Neural cell (in vitro differentiated cells): ENCODE data around the gene ANKRD63. TPM values are rescaled to one million over a fixed set of nuclear protein-coding genes. Genes with fewer than 3 reads are reported as not detected.

ENCODE experiments used
- H2AFZ ChIP-seq: fragments of 200-600, 300-800 bp; sonication (generic), shearing (Covaris generic); 2 replicates; pipeline ENCODE4 v1.6.0; 2014; ENCODE audit warnings: low read depth, mild to moderate bottlenecking, antibody characterized with exemption, low read length, moderate library complexity
- H3F3A ChIP-seq: fragments of 200-600 bp; shearing (Covaris generic); 2 replicates; pipeline ENCODE4 v1.6.1; 2016; ENCODE audit warnings: mild to moderate bottlenecking, moderate library complexity, mixed read lengths, antibody characterized with exemption, low read length; ENCODE audit not compliant: insufficient read depth, poor library complexity, severe bottlenecking
- H3K27ac ChIP-seq: fragments of 200-600, 300-800 bp; sonication (generic), shearing (Covaris generic); 2 replicates; pipeline ENCODE4 v1.5.1; 2014; ENCODE audit warnings: mild to moderate bottlenecking, low read length, moderate library complexity
- H3K27me3 ChIP-seq: fragments of 300-800, 200-600 bp; sonication (generic), shearing (Covaris generic); 2 replicates; pipeline ENCODE4 v1.6.0; 2014; ENCODE audit warnings: mild to moderate bottlenecking, low read depth, low read length, moderate library complexity; ENCODE audit not compliant: insufficient read depth
- H3K36me3 ChIP-seq: fragments of 300-800, 200-600 bp; sonication (generic), shearing (Covaris generic); 2 replicates; pipeline ENCODE4 v1.5.1; 2014; ENCODE audit warnings: mild to moderate bottlenecking, antibody characterized with exemption, low read length, moderate library complexity; ENCODE audit not compliant: insufficient read depth
- H3K4me2 ChIP-seq: fragments of 300-800, 200-600 bp; sonication (generic), shearing (Covaris generic); 2 replicates; pipeline ENCODE4 v1.6.0; 2014; ENCODE audit warnings: mild to moderate bottlenecking, low read length
- H3K4me3 ChIP-seq: fragments of 300-800, 200-600 bp; sonication (generic), shearing (Covaris generic); 2 replicates; pipeline ENCODE4 v1.5.1; 2014; ENCODE audit warnings: mild to moderate bottlenecking, low read length, moderate library complexity
- H3K79me2 ChIP-seq: fragments of 200-600 bp; shearing (Covaris generic); replicated peaks from 2 replicates; pipeline ENCODE4 v1.6.0; 2014; ENCODE audit warnings: mild to moderate bottlenecking, low read length, moderate library complexity; ENCODE audit not compliant: insufficient read depth
- H3K9ac ChIP-seq: fragments of 300-800, 200-600 bp; sonication (generic), shearing (Covaris generic); 2 replicates; pipeline ENCODE4 v1.6.1; 2016; ENCODE audit warnings: mild to moderate bottlenecking, low read length, mixed read lengths
- H3K9me2 ChIP-seq: fragments of 200-600 bp; shearing (Covaris generic); 2 replicates; pipeline ENCODE4 v1.6.1; 2016; ENCODE audit warnings: mild to moderate bottlenecking, low read length, mixed read lengths; ENCODE audit not compliant: insufficient read depth
- H3K9me3 ChIP-seq: fragments of 200-600, 300-800 bp; sonication (generic), shearing (Covaris generic); 2 replicates; pipeline ENCODE4 v1.6.1; 2016; ENCODE audit warnings: mild to moderate bottlenecking, mixed run types, low read length, moderate library complexity, mixed read lengths
- H4K20me1 ChIP-seq: fragments of 200-600 bp; shearing (Covaris generic); 2 replicates; pipeline ENCODE4 v1.6.1; 2016; ENCODE audit warnings: mild to moderate bottlenecking, mixed run types; ENCODE audit not compliant: insufficient read depth
- EP300 ChIP-seq: fragments of 450-650 bp; conservative IDR thresholded peaks from 2 replicates; pipeline ENCODE4 v1.6.1; 2014; ENCODE audit warnings: antibody characterized with exemption, mild to moderate bottlenecking, moderate library complexity; ENCODE audit not compliant: poor library complexity, severe bottlenecking
- EZH2 ChIP-seq: fragments of 200-600, 300-800 bp; shearing (Covaris generic), sonication (generic); IDR thresholded peaks from 2 replicates; pipeline ENCODE4 v1.6.1; 2014; ENCODE audit warnings: antibody characterized with exemption, low read length, borderline replicate concordance, mild to moderate bottlenecking; ENCODE audit not compliant: insufficient read depth, poor library complexity, severe bottlenecking
- MXI1 ChIP-seq: fragments of 450-650 bp; conservative IDR thresholded peaks from 2 replicates; pipeline ENCODE4 v1.6.1; 2014; ENCODE audit warnings: antibody characterized with exemption, mild to moderate bottlenecking; ENCODE audit not compliant: poor library complexity, severe bottlenecking
- POLR2AphosphoS5 ChIP-seq: IDR thresholded peaks from 2 replicates; pipeline ENCODE4 v1.6.1; 2012
- RAD21 ChIP-seq: fragments of 450-650 bp; conservative IDR thresholded peaks from 2 replicates; pipeline ENCODE4 v1.6.1; 2014; ENCODE audit warnings: antibody characterized with exemption, mild to moderate bottlenecking, moderate library complexity
- SMC3 ChIP-seq: fragments of 450-650 bp; conservative IDR thresholded peaks from 2 replicates; pipeline ENCODE4 v1.6.1; 2014; ENCODE audit warnings: antibody characterized with exemption, mild to moderate bottlenecking, moderate library complexity; ENCODE audit not compliant: poor library complexity
- TAF1 ChIP-seq: IDR thresholded peaks from 2 replicates; pipeline ENCODE4 v1.6.1; 2012; ENCODE audit warnings: low read depth
- polyA plus RNA-seq: library from polyadenylated mRNA; depleted of rRNA; stranded (reverse); fragments of >200 nt; gene quantifications from 2 replicates; pipeline ENCODE4 v1.2.3, GENCODE V29; 2014
- TF ChIP-seq, protein P1 (sequence below): IDR thresholded peaks from 2 replicates; pipeline ENCODE4 v1.6.1; 2012; ENCODE audit warnings: borderline replicate concordance
- TF ChIP-seq, protein P2 (sequence below): fragments of 450-650 bp; IDR thresholded peaks from 2 replicates; pipeline ENCODE4 v1.5.1; 2014; ENCODE audit warnings: antibody characterized with exemption, mild to moderate bottlenecking, moderate library complexity; ENCODE audit not compliant: poor library complexity, severe bottlenecking

Gene ANKRD63
- polyA plus RNA-seq, 1 donor from 2014 or later: 2.1 TPM

DNA sequence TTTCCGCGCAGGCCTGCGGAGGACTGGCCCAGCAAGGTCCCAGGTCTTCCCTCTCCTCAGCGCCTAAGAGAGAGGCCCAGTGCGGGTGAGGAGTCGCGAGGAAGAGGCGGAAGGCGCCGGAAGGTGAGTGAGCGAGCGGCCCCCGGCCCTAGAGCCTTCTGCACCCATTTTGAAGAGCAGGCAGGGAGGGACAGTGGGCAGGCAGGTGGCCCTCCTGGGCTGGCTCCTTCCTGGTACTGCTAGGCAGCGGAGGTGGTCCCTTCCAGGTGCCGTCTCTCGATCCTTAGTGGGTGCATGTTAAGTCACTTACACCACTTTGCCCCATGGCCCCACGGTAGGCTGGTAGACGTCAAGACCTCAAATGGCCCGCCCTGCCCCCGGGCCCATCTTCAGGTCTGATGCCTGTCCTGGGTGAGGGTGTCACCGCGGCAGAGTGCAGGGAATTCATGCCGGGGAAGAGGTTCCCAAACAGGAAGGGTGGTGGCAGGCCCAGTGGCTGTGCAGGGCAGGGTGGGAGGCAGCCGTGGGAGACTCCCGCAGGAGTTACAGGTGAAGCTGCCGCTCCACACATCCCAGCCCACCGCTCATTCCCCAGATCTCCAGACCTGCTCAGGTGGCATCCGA lies 29.6 kb downstream of the ANKRD63 start:
- H3K9me3 ChIP-seq: no peaks in the 10 kb centered on the region
- no peak overlapping the region for H2AFZ ChIP-seq
- peaks cover 45% of the 10 kb centered on the region for H3K27me3 ChIP-seq
- H3K9ac ChIP-seq: no peak overlapping the region
- H3K4me2 ChIP-seq: no peak overlapping the region
- H3K4me3 ChIP-seq: peak overlapping the region; percentile 54
- no peaks in the 10 kb centered on the region for H3K9me2 ChIP-seq
- no peaks in the 10 kb centered on the region for H3K79me2 ChIP-seq
- no peaks in the 10 kb centered on the region for H3F3A ChIP-seq
- TF ChIP-seq MXI1 (no peak), EP300 (no peak), RAD21 (no peak)
- no peaks in the 10 kb centered on the region for H4K20me1 ChIP-seq
- peaks cover 3% of the 10 kb centered on the region for H3K36me3 ChIP-seq
- H3K27ac ChIP-seq: no peak overlapping the region

DNA sequence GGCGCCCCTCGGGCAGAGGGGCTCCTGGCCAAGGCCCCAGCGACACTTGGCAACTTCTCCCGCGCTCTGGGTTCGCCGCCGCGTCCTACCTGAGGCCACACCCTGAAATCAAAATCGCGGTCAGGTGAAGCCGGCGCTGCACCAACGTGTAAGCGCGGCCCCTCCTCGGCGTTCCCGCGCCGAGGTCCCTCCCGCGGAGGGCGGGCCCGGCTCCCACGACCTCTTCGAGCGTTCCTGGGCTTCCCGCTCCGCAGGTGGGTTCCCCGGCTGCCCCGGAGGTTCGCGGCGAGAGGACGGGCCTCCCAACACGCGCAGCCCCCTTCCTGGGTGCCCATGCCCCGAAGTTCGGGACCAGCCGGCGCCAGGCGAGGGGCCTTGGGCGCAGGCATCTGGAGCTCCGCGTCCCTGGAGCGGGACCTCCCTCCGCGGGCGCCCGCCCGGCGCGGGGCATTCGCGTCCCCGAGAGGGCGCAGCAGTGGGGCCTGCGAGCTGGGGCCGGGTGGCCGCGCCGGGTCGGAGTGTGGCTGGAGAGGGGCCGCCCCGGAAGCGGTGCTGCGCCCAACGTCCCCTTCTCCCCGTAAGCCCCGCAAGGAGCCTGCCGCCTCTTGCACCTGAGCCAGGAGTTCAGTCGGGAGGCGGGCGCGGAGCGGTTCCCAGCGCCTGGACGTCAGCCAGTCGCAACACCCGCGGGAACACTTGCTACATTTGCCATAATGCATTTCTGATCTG lies 30.3 kb downstream of the ANKRD63 start:
- Histone ChIP-seq H4K20me1 (no peaks in the 10 kb centered on the region), H3K9me2 (no peaks in the 10 kb centered on the region), H3K4me3 (peak overlapping the region; percentile 54), H3K27me3 (peaks cover 45% of the 10 kb centered on the region), H3K9me3 (no peaks in the 10 kb centered on the region), H2AFZ (no peak overlapping the region), H3K27ac (no peak overlapping the region), H3K79me2 (no peaks in the 10 kb centered on the region), H3K4me2 (no peak overlapping the region), H3F3A (no peaks in the 10 kb centered on the region), H3K36me3 (peaks cover 3% of the 10 kb centered on the region), H3K9ac (no peak overlapping the region)
- TF ChIP-seq SMC3: no peak
- TF ChIP-seq TAF1: no peak
- TF ChIP-seq EP300: no peak
- TF ChIP-seq EZH2: no peak
- TF ChIP-seq MXI1: no peak
- TF ChIP-seq, protein P1, sequence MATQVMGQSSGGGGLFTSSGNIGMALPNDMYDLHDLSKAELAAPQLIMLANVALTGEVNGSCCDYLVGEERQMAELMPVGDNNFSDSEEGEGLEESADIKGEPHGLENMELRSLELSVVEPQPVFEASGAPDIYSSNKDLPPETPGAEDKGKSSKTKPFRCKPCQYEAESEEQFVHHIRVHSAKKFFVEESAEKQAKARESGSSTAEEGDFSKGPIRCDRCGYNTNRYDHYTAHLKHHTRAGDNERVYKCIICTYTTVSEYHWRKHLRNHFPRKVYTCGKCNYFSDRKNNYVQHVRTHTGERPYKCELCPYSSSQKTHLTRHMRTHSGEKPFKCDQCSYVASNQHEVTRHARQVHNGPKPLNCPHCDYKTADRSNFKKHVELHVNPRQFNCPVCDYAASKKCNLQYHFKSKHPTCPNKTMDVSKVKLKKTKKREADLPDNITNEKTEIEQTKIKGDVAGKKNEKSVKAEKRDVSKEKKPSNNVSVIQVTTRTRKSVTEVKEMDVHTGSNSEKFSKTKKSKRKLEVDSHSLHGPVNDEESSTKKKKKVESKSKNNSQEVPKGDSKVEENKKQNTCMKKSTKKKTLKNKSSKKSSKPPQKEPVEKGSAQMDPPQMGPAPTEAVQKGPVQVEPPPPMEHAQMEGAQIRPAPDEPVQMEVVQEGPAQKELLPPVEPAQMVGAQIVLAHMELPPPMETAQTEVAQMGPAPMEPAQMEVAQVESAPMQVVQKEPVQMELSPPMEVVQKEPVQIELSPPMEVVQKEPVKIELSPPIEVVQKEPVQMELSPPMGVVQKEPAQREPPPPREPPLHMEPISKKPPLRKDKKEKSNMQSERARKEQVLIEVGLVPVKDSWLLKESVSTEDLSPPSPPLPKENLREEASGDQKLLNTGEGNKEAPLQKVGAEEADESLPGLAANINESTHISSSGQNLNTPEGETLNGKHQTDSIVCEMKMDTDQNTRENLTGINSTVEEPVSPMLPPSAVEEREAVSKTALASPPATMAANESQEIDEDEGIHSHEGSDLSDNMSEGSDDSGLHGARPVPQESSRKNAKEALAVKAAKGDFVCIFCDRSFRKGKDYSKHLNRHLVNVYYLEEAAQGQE: no peak
- TF ChIP-seq RAD21: no peak
- TF ChIP-seq, protein P2, sequence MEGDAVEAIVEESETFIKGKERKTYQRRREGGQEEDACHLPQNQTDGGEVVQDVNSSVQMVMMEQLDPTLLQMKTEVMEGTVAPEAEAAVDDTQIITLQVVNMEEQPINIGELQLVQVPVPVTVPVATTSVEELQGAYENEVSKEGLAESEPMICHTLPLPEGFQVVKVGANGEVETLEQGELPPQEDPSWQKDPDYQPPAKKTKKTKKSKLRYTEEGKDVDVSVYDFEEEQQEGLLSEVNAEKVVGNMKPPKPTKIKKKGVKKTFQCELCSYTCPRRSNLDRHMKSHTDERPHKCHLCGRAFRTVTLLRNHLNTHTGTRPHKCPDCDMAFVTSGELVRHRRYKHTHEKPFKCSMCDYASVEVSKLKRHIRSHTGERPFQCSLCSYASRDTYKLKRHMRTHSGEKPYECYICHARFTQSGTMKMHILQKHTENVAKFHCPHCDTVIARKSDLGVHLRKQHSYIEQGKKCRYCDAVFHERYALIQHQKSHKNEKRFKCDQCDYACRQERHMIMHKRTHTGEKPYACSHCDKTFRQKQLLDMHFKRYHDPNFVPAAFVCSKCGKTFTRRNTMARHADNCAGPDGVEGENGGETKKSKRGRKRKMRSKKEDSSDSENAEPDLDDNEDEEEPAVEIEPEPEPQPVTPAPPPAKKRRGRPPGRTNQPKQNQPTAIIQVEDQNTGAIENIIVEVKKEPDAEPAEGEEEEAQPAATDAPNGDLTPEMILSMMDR: no peak
- no peak for TF ChIP-seq POLR2AphosphoS5
